Spleen (tissue), 11 donors: Measurements from ENCODE around the gene TBC1D22A. TPM values are rescaled to one million over a fixed set of nuclear protein-coding genes. Genes with fewer than 3 reads are reported as not detected.

Experiments used
- DNase-seq: peaks from one replicate; pipeline ENCODE4 v3.0.0-alpha.2; 2020
- H3K27ac ChIP-seq, 8 donors: fragments of 200-600 bp; sonication (generic) in 7 of 8; 1 replicate in 4 of 8; 2 replicates in 4 of 8; pipeline versions ENCODE4 v1.5.0 to v1.8.0; 2016 to 2021; ENCODE audit warnings: inconsistent platforms in 4 of 8, mild to moderate bottlenecking in 4 of 8, moderate library complexity in 1 of 8
- H3K27me3 ChIP-seq, 7 donors: fragments of 200-600 bp; sonication (generic) in 6 of 7; replicated peaks in 1 of 7; 1 replicate in 4 of 7; 2 replicates in 3 of 7; pipeline versions ENCODE4 v1.5.0 to v1.8.0; 2016 to 2021; ENCODE audit warnings: inconsistent platforms in 3 of 7, mild to moderate bottlenecking in 1 of 7
- H3K36me3 ChIP-seq, 6 donors: fragments of 200-600 bp; sonication (generic) in 5 of 6; 1 replicate in 4 of 6; 2 replicates in 2 of 6; pipeline versions ENCODE4 v1.5.0 to v1.8.0; 2016 to 2021; ENCODE audit warnings: inconsistent platforms in 2 of 6
- H3K4me1 ChIP-seq, 6 donors: fragments of 200-600 bp; sonication (generic) in 5 of 6; 1 replicate in 3 of 6; 2 replicates in 3 of 6; pipeline versions ENCODE4 v1.5.0 to v1.8.0; 2016 to 2021; ENCODE audit warnings: inconsistent platforms in 3 of 6
- H3K4me3 ChIP-seq, 8 donors: fragments of 200-600 bp; sonication (generic) in 7 of 8; 1 replicate in 4 of 8; 2 replicates in 4 of 8; pipeline versions ENCODE4 v1.5.0 to v1.8.0; 2016 to 2021; ENCODE audit warnings: inconsistent platforms in 4 of 8, mild to moderate bottlenecking in 4 of 8, moderate library complexity in 2 of 8
- H3K9me3 ChIP-seq, 8 donors: fragments of 200-600 bp; sonication (generic) in 7 of 8; 1 replicate in 4 of 8; 2 replicates in 4 of 8; pipeline versions ENCODE4 v1.5.0 to v1.8.0; 2016 to 2021; ENCODE audit warnings: inconsistent platforms in 4 of 8
- CTCF ChIP-seq, 11 experiments: fragments of 200-600 bp in 7 of 11; fragments of 450-650 bp in 4 of 11; sonication (generic) in 4 of 11; IDR thresholded peaks in 8 of 11; conservative IDR thresholded peaks in 3 of 11; 1 replicate in 7 of 11; 2 replicates in 4 of 11; pipeline versions ENCODE4 v1.4.0 to v1.8.0; 2016 to 2021; ENCODE audit warnings: antibody characterized with exemption in 11 of 11, inconsistent platforms in 4 of 11, mild to moderate bottlenecking in 1 of 11
- POLR2A ChIP-seq, 3 donors: fragments of 450-650 bp; IDR thresholded peaks; one replicate each; pipeline ENCODE4 v1.5.1; 2017; ENCODE audit warnings: antibody characterized with exemption in 3 of 3, mild to moderate bottlenecking in 1 of 3
- POLR2AphosphoS5 ChIP-seq, 3 donors: sonication (generic); formaldehyde crosslinking; IDR thresholded peaks; one replicate each; pipeline ENCODE4 v1.5.1; 2017; ENCODE audit warnings: antibody characterized with exemption in 3 of 3
- WGBS, 5 donors: extraction: QIAGEN DNeasy Blood & Tissue Kit in 3 of 5; methylation state at CpG; one replicate each; pipeline versions ENCODE4 v1.1.5 to v1.1.7; 2013 to 2018; 5-methylcytosine and 5-hydroxymethylcytosine counted together
- intact Hi-C: fragments of 100-400 bp; cut with DNase I; formaldehyde crosslinking; loops from one replicate; pipeline ENCODE4 v1.15.0; 2023; ENCODE audit warnings: low total_unique reads
- polyA plus RNA-seq, 3 donors: library from polyadenylated mRNA; stranded (reverse); fragments of 200-250 nt; gene quantifications; one replicate each; pipeline ENCODE4 v1.2.1, GENCODE V29; 2013
- total RNA-seq, 7 donors: library from RNA; depleted of rRNA in 3 of 7; stranded (reverse); fragments of >200 nt in 3 of 7; fragmentation: NEBNext Ultra II Directional in 4 of 7; extraction: Animal tissue kit (Norgen Biotek cat#: 25700) in 4 of 7; gene quantifications; one replicate each; pipeline versions ENCODE4 v1.1.0 to v1.2.1, GENCODE V29; 2016 to 2021
- donor health status: healthy with polysubstance abuse.
- donor health status: DM: no; HTN: no; CAD: no; lungs with moderate emphysema.
- donor health status: DM: no; HTN: no; CAD: no.
- donor health status: Bipolar disorder and iron deficiency.
- donor health status: healthy.
- donor health status: DM: no; HTN: no; CAD: no.
- donor health status: DM: yes; HTN: yes; CAD: no.

The TBC1D22A gene
- total and polyA plus RNA-seq, 10 donors = 17.2 to 66.9 (median 49.6) TPM

- Histone ChIP-seq H3K27me3 (no peaks in the 10 kb centered on the region), H3K27ac (no peak overlapping the region), H3K4me1 (peaks cover 7 to 69% (median 29%) of the 10 kb centered on the region in 6 donors), H3K36me3 (peaks cover 0 to 92% (median 19%) of the 10 kb centered on the region in 6 donors), H3K9me3 (no peaks in the 10 kb centered on the region), H3K4me3 (no peak overlapping the region)
- 63 to 92% (median 73%) methylated on average over 3 of the region's 3 CpGs for WGBS, 5 donors
- TF ChIP-seq CTCF (IDR thresholded peaks at IDR 0.05 in 8 of 11, conservative IDR thresholded peaks at IDR 0.05 in 3 of 11) (no peak), POLR2AphosphoS5 (IDR thresholded peaks at IDR 0.05) (no peak), POLR2A (IDR thresholded peaks at IDR 0.05) (no peak)
- DNase-seq = no peak
- intact Hi-C loops = no loop called here
Measured at GRCh38 chr22:46726986-46727317, 35.5 kb upstream of the TBC1D22A start.

GRCh38 chr22:46727813-46728364 is 34.6 kb upstream of the TBC1D22A start:
- no peak for DNase-seq
- H3K27ac ChIP-seq = no peak overlapping the region
- H3K36me3 ChIP-seq = peaks cover 0 to 89% (median 20%) of the 10 kb centered on the region in 6 donors
- H3K4me3 ChIP-seq = no peak overlapping the region
- H3K27me3 ChIP-seq = no peaks in the 10 kb centered on the region
- no peaks in the 10 kb centered on the region for H3K9me3 ChIP-seq
- intact Hi-C loops = no loop called here
- TF ChIP-seq POLR2AphosphoS5 (IDR thresholded peaks at IDR 0.05) = no peak
- no peak for TF ChIP-seq POLR2A (IDR thresholded peaks at IDR 0.05)
- no peak for TF ChIP-seq CTCF (IDR thresholded peaks at IDR 0.05 in 8 of 11, conservative IDR thresholded peaks at IDR 0.05 in 3 of 11)
- peaks cover 7 to 76% (median 33%) of the 10 kb centered on the region in 6 donors for H3K4me1 ChIP-seq
- 87 to 96% (median 89%) methylated on average over 12 to 19 of the region's 19 CpGs for WGBS, 5 donors

GRCh38 chr22:46728470-46728869 is 34.0 kb upstream of the TBC1D22A start:
- Histone ChIP-seq H3K27ac (no peak overlapping the region), H3K9me3 (no peaks in the 10 kb centered on the region), H3K4me1 (peaks cover 7 to 81% (median 37%) of the 10 kb centered on the region in 6 donors), H3K27me3 (no peaks in the 10 kb centered on the region), H3K4me3 (no peak overlapping the region), H3K36me3 (peaks cover 0 to 83% (median 20%) of the 10 kb centered on the region in 6 donors)
- no peak for DNase-seq
- intact Hi-C loops = no loop called here
- peak in 1 of 3 donors; percentile 12 for TF ChIP-seq POLR2AphosphoS5 (IDR thresholded peaks at IDR 0.05)
- no peak for TF ChIP-seq CTCF (IDR thresholded peaks at IDR 0.05 in 8 of 11, conservative IDR thresholded peaks at IDR 0.05 in 3 of 11)
- WGBS, 5 donors = 85 to 95% (median 93%) methylated on average over 11 of the region's 11 CpGs

- intact Hi-C loops = no loop called here
Measured at GRCh38 chr22:46730568-46731245, 31.7 kb upstream of the TBC1D22A start.

More at GRCh38 chr22:46730568-46731245, 31.7 kb upstream of the TBC1D22A start:
- TF ChIP-seq POLR2A (IDR thresholded peaks at IDR 0.05) = no peak
- no peak for TF ChIP-seq POLR2AphosphoS5 (IDR thresholded peaks at IDR 0.05)
- no peak for TF ChIP-seq CTCF (IDR thresholded peaks at IDR 0.05 in 8 of 11, conservative IDR thresholded peaks at IDR 0.05 in 3 of 11)
- no peaks in the 10 kb centered on the region for H3K27me3 ChIP-seq
- peaks cover 26 to 99% (median 58%) of the 10 kb centered on the region in 6 donors for H3K4me1 ChIP-seq
- DNase-seq = no peak
- no peak overlapping the region for H3K4me3 ChIP-seq
- H3K27ac ChIP-seq = peak overlapping the region in 2 of 8 donors; percentile 24 to 40
- 64 to 86% (median 81%) methylated on average over 5 to 9 of the region's 9 CpGs for WGBS, 5 donors
- H3K9me3 ChIP-seq = no peaks in the 10 kb centered on the region
- H3K36me3 ChIP-seq = peaks cover 0 to 60% (median 14%) of the 10 kb centered on the region in 6 donors
